Adrenal gland (tissue), 5 donors: ENCODE data around the gene GTF2A1.

Experiments used
- POLR2A ChIP-seq, 2 donors: fragments of 450-650 bp; IDR thresholded peaks; one replicate each; pipeline ENCODE4 v1.6.1; 2017; ENCODE audit warnings: antibody characterized with exemption in 2 of 2, mild to moderate bottlenecking in 2 of 2, moderate library complexity in 1 of 2
- TF ChIP-seq, protein P1 (sequence below), 6 experiments: fragments of 450-650 bp in 4 of 6; fragments of 200-600 bp in 2 of 6; sonication (generic) in 1 of 6; IDR thresholded peaks; 1 replicate in 5 of 6; 2 replicates in 1 of 6; pipeline versions ENCODE4 v1.5.1 to v1.8.0; 2016 to 2021; ENCODE audit warnings: antibody characterized with exemption in 6 of 6, mild to moderate bottlenecking in 2 of 6, moderate library complexity in 1 of 6
- donor health status: DM: no; HTN: no; CAD: no.

DNA sequence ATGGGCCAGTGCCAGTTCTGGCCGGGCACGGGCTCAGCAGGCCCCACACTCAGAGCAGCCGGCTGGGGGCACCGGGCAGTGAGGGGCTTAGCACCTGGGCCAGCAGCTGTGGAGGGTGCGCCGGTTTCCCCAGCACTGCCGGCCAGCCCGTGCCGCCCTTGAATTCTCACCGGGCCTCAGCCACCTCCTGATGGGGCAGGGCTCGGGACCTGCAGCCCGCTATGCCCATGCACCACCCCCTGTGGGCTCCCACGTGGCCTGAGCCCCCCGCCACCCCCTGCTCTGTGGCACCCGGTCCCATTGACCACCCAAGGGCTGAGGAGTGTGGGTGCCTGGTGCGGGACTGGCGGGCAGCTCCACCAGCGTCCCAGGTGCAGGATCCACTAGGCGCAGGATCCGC is 15.4 kb upstream of the GTF2A1 start:
- no peak for TF ChIP-seq POLR2A (IDR thresholded peaks at IDR 0.05)
- TF ChIP-seq, protein P1, sequence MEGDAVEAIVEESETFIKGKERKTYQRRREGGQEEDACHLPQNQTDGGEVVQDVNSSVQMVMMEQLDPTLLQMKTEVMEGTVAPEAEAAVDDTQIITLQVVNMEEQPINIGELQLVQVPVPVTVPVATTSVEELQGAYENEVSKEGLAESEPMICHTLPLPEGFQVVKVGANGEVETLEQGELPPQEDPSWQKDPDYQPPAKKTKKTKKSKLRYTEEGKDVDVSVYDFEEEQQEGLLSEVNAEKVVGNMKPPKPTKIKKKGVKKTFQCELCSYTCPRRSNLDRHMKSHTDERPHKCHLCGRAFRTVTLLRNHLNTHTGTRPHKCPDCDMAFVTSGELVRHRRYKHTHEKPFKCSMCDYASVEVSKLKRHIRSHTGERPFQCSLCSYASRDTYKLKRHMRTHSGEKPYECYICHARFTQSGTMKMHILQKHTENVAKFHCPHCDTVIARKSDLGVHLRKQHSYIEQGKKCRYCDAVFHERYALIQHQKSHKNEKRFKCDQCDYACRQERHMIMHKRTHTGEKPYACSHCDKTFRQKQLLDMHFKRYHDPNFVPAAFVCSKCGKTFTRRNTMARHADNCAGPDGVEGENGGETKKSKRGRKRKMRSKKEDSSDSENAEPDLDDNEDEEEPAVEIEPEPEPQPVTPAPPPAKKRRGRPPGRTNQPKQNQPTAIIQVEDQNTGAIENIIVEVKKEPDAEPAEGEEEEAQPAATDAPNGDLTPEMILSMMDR (IDR thresholded peaks at IDR 0.05): no peak
